DND-41 (cell line): ENCODE data around the gene CTBP1.

Source experiments
- EZH2 ChIP-seq: IDR thresholded peaks from 3 replicates; pipeline ENCODE4 v1.6.1; 2012; ENCODE audit warnings: borderline replicate concordance, low read depth, mild to moderate bottlenecking, moderate library complexity, low read length, inconsistent platforms; ENCODE audit not compliant: severe bottlenecking
- TF ChIP-seq, protein P1 (sequence below): IDR thresholded peaks from 2 replicates; pipeline ENCODE4 v1.5.1; 2012; ENCODE audit warnings: borderline replicate concordance, low read length, moderate library complexity, mild to moderate bottlenecking; ENCODE audit not compliant: poor library complexity, severe bottlenecking; ENCODE audit errors: extremely low read depth

GRCh38 chr4:1233641-1234308 lies 15.2 kb downstream of the CTBP1 start:
- TF ChIP-seq, protein P1, sequence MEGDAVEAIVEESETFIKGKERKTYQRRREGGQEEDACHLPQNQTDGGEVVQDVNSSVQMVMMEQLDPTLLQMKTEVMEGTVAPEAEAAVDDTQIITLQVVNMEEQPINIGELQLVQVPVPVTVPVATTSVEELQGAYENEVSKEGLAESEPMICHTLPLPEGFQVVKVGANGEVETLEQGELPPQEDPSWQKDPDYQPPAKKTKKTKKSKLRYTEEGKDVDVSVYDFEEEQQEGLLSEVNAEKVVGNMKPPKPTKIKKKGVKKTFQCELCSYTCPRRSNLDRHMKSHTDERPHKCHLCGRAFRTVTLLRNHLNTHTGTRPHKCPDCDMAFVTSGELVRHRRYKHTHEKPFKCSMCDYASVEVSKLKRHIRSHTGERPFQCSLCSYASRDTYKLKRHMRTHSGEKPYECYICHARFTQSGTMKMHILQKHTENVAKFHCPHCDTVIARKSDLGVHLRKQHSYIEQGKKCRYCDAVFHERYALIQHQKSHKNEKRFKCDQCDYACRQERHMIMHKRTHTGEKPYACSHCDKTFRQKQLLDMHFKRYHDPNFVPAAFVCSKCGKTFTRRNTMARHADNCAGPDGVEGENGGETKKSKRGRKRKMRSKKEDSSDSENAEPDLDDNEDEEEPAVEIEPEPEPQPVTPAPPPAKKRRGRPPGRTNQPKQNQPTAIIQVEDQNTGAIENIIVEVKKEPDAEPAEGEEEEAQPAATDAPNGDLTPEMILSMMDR: no peak
- TF ChIP-seq EZH2: no peak
